ENCODE results near the gene SLC26A2.

DNA sequence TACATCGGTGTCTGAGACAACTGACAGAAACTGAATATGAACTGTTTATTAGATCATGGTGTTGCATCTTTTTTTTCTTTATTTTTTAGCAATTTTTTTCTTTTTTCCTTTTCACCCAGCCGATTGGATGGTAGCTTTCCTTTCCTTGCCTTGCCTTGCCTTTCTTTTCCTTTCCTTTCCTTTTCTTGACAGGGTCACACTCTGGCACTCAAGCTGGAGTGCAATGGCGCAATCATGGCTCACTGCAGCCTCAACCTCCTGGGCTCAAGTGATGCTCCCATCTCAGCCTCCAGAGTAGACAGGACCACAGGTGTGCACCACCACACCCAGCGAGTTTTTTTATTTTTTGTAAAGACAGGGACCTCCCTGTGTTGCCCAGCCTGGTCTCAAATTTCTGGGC is 18.8 kb upstream of the SLC26A2 start:
- TF ChIP-seq YY1 (IDR thresholded peaks at IDR 0.05; ENCODE audit: insufficient read depth, insufficient read length): no peak
- TF ChIP-seq ZNF274 (IDR thresholded peaks at IDR 0.05; ENCODE audit: low read depth, low read length): no peak
- TF ChIP-seq SUZ12 (IDR thresholded peaks at IDR 0.05; ENCODE audit: extremely low read depth, insufficient read depth, insufficient read length): no peak
